ENCODE data around the gene DNASE2. TPM values are rescaled to one million over a fixed set of nuclear protein-coding genes. Genes with fewer than 3 reads are reported as not detected.

The DNASE2 gene
- total RNA-seq, 1 experiment from 2014 or later, result 16.4 TPM

DNA sequence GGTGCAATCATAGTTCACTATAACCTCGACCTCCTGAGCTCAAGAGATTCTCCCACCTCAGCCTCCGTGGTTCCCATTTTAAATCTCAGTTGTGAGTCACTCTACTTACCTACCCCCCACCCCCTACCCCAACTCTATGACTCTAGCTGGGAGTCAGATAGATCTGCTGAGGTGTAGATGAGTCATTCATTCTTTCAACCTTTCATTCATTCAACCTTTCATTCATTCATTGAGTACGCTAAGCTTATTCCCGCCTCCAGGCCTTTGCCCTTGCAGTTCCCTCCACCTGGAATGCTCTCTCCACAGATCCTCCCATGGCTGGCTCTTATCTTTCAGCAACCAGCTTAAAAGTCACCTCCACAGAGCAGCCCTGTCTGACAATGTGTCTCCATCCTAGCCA, 44.0 kb downstream of the DNASE2 start:
- no peak for DNase-seq
- Histone ChIP-seq H3K4me3 (no peak overlapping the region), H3K4me1 (no peaks in the 10 kb centered on the region), H3K36me3 (no peaks in the 10 kb centered on the region), H3K9me3 (replicated peaks) (no peaks in the 10 kb centered on the region), H3K27me3 (peaks cover 30% of the 10 kb centered on the region), H3K27ac (no peak overlapping the region)

DNA sequence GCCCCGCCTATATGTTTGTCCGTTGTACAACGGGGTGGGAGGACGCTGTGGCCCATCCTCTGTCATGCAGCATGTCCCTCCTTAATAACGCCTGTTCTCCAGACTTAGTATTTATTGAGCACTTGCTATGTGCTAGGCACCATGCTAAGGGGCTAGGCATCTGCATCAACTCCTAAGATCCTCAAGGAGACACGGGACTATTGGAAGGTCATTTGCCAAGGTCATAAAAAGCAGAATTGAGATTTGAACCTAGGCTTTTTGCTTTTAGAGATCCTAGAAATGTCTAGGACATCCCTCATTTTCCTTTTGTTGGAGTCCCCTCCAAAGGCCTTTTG, 44.8 kb downstream of the DNASE2 start:
- H3K4me3 ChIP-seq, result no peak overlapping the region
- no peaks in the 10 kb centered on the region for H3K9me3 ChIP-seq (replicated peaks)
- no peaks in the 10 kb centered on the region for H3K36me3 ChIP-seq
- no peak overlapping the region for H3K27ac ChIP-seq
- peaks cover 30% of the 10 kb centered on the region for H3K27me3 ChIP-seq
- H3K4me1 ChIP-seq, result no peaks in the 10 kb centered on the region
- DNase-seq, result no peak

- peak; percentile 50 to 64 for DNase-seq
- Histone ChIP-seq H3K27ac (no peak overlapping the region), H3K36me3 (no peaks in the 10 kb centered on the region), H3K9me3 (replicated peaks) (no peaks in the 10 kb centered on the region), H3K27me3 (peaks cover 30% of the 10 kb centered on the region), H3K4me1 (no peaks in the 10 kb centered on the region), H3K4me3 (no peak overlapping the region)
Measured at GRCh38 chr19:12834976-12835757, 46.1 kb downstream of the DNASE2 start.

GRCh38 chr19:12834566-12834943, 46.7 kb downstream of the DNASE2 start, which contains the start of gene RTBDN:
RTBDN (minus strand) TSS chr19:12834579; CDS start chr19:12829979, 4,600 bp downstream.
- H3K27me3 ChIP-seq, result peaks cover 29% of the 10 kb centered on the region
- no peaks in the 10 kb centered on the region for H3K4me1 ChIP-seq
- no peaks in the 10 kb centered on the region for H3K9me3 ChIP-seq (replicated peaks)
- H3K36me3 ChIP-seq, result no peaks in the 10 kb centered on the region
- peak within 1 kb of the TSS; percentile 71 for H3K4me3 ChIP-seq
- no peak for DNase-seq
- H3K27ac ChIP-seq, result no peak within 1 kb of the TSS

- peaks cover 25% of the 10 kb centered on the region for H3K27me3 ChIP-seq
- no peaks in the 10 kb centered on the region for H3K4me1 ChIP-seq
- H3K4me3 ChIP-seq, result peak overlapping the region; percentile 71
- no peaks in the 10 kb centered on the region for H3K9me3 ChIP-seq (replicated peaks)
- H3K27ac ChIP-seq, result no peak overlapping the region
- DNase-seq, result peak; percentile 66 to 75
- no peaks in the 10 kb centered on the region for H3K36me3 ChIP-seq
Measured at GRCh38 chr19:12833738-12834565, 47.3 kb downstream of the DNASE2 start.

DNA sequence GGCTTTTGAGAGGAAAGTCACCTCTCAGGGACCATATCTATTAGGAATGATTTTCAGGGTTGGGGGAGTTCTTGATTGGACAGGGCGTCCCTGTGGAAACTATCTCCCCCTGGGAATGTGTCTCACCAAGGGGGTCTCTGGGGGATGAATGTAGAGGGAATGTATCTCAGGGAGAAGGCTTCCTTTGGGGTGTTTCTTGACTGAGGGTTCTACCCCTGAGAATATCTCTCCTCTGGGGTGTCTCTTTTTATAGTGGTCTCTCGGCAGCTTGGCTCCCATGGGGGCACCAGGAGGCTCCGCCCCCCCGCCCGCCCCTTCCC, 47.9 kb downstream of the DNASE2 start:
- H3K27me3 ChIP-seq, result peaks cover 25% of the 10 kb centered on the region
- DNase-seq, result no peak
- H3K27ac ChIP-seq, result no peak overlapping the region

DNA sequence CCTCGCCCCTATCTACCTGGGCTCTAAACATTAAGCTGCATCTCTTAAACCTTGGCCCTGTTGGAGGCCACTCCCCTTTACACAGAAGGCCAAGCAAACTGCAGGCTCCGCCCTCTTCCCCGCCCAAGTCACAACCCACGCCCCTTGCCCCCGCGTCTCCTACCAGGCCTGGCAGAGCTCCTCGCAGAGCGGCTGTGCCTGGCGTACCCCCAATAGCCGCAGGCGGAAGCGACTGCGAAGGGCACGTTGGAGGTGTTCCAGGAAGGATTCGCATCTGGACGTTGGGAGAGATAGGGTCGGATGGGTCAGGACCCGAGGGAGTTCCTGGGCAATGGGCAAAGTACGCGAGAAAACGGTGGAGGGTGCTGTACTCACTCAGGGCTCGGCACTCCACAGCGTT, 52.8 kb downstream of the DNASE2 start:
- Histone ChIP-seq H3K4me1 (no peaks in the 10 kb centered on the region), H3K27me3 (no peaks in the 10 kb centered on the region), H3K9me3 (replicated peaks) (no peaks in the 10 kb centered on the region), H3K4me3 (peak overlapping the region; percentile 20; the same call in 1 of the 2 replicates), H3K27ac (no peak overlapping the region), H3K36me3 (no peaks in the 10 kb centered on the region)
- peak; percentile 77 to 78 for DNase-seq

More for the DNA sequence above, 47.9 kb downstream of the DNASE2 start:
- no peaks in the 10 kb centered on the region for H3K36me3 ChIP-seq
- H3K9me3 ChIP-seq (replicated peaks), result no peaks in the 10 kb centered on the region
- no peaks in the 10 kb centered on the region for H3K4me1 ChIP-seq
- peak overlapping the region; percentile 31 for H3K4me3 ChIP-seq

DNA sequence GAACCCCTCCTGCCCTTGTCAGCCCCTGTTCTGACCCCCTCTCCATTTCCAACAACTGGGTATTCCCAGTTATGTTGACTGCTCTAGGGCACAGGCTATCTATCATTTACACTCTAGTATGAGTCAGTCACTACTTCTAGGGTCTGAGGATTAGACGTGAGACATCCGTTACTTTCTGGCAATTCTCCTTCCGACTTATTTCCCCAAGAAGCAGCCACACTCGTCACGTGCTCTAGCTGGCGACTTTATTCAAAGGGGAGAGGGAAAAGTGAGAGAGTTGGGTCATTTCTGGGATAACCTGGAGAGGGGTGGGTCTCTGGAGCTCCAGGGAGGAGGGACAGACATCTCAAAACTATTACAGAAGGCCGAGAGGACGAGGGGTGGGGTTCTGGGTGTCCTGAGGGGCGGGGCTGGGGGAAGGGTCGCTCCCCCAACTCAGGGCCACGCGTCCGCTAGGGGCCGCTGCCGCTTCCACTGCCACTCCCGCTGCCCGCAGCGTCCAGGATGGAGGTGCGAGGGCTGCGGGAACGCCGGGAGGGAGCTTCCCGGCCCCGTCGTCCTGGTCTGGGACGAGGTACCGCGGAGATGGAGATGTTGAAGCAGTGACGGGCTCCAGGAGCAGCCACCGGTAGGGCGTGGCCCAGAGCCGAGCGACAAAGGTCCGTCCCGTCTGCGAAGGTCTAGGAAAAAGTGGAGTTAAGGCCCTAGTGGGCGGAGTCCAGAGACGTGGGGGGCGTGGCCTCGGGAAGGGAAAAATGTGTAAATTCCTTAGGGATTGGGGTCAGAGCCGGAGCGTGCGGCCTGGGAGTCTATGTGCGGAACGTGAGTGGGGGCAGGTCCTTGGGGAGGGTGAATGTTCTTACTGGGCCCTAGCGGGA, 55.8 kb downstream of the DNASE2 start:
- no peaks in the 10 kb centered on the region for H3K9me3 ChIP-seq (replicated peaks)
- no peaks in the 10 kb centered on the region for H3K36me3 ChIP-seq
- no peaks in the 10 kb centered on the region for H3K27me3 ChIP-seq
- H3K4me3 ChIP-seq, result no peak overlapping the region
- DNase-seq, result no peak
- no peaks in the 10 kb centered on the region for H3K4me1 ChIP-seq
- no peak overlapping the region for H3K27ac ChIP-seq

Other genes starting within 250 kb of the DNASE2 start
- 31.4 and 34.6 TPM in 2 replicates for gene MAN2B1, start 214.7 kb downstream of the DNASE2 start, total RNA-seq (2014; rRNA removed; shearing (Covaris generic))
- gene WDR83, start 214.6 kb downstream of the DNASE2 start, total RNA-seq (2014; rRNA removed; shearing (Covaris generic)), result 11.4 and 11.9 TPM in 2 replicates
- 116 and 128 TPM in 2 replicates for gene DHPS, start 199.6 kb downstream of the DNASE2 start, total RNA-seq (2014; rRNA removed; shearing (Covaris generic))
- gene GNG14, start 193.5 kb downstream of the DNASE2 start, total RNA-seq (2014; rRNA removed; shearing (Covaris generic)), result 1.8 TPM in 1 of 2 replicates, not detected in the other
- 7.8 and 8.3 TPM in 2 replicates for gene FBXW9, start 184.8 kb downstream of the DNASE2 start, total RNA-seq (2014; rRNA removed; shearing (Covaris generic))
- gene TNPO2, start 157.5 kb downstream of the DNASE2 start, total RNA-seq (2014; rRNA removed; shearing (Covaris generic)), result 72.4 and 80.9 TPM in 2 replicates
- gene TRIR, start 146.8 kb downstream of the DNASE2 start, total RNA-seq (2014; rRNA removed; shearing (Covaris generic)), result 431 and 462 TPM in 2 replicates
- gene GET3, start 144.0 kb downstream of the DNASE2 start, total RNA-seq (2014; rRNA removed; shearing (Covaris generic)), result 79.5 and 87.1 TPM in 2 replicates
- gene BEST2, start 129.7 kb downstream of the DNASE2 start, total RNA-seq (2014; rRNA removed; shearing (Covaris generic)), result 0.04 and 0.10 TPM in 2 replicates
- 14.1 and 19.0 TPM in 2 replicates for gene HOOK2, start 105.9 kb downstream of the DNASE2 start, total RNA-seq (2014; rRNA removed; shearing (Covaris generic))
- 34.8 and 39.7 TPM in 2 replicates for gene JUNB, start 90.0 kb downstream of the DNASE2 start, total RNA-seq (2014; rRNA removed; shearing (Covaris generic))
- gene PRDX2, start 79.6 kb downstream of the DNASE2 start, total RNA-seq (2014; rRNA removed; shearing (Covaris generic)), result 55.9 and 64.6 TPM in 2 replicates
- not detected in 2 replicates for gene THSD8, start 79.4 kb downstream of the DNASE2 start, total RNA-seq (2014; rRNA removed; shearing (Covaris generic))
- 92.4 and 99.0 TPM in 2 replicates for gene RNASEH2A, start 74.9 kb downstream of the DNASE2 start, total RNA-seq (2014; rRNA removed; shearing (Covaris generic))
- 0.45 TPM in 1 of 2 replicates, not detected in the other for gene RTBDN, start 46.9 kb downstream of the DNASE2 start, total RNA-seq (2014; rRNA removed; shearing (Covaris generic))
- gene MAST1, start 42.9 kb downstream of the DNASE2 start, total RNA-seq (2014; rRNA removed; shearing (Covaris generic)), result 4.3 and 5.6 TPM in 2 replicates
- gene KLF1, start 5.8 kb upstream of the DNASE2 start, total RNA-seq (2014; rRNA removed; shearing (Covaris generic)), result 0.06 TPM in 1 of 2 replicates, not detected in the other
- gene GCDH, start 9.7 kb upstream of the DNASE2 start, total RNA-seq (2014; rRNA removed; shearing (Covaris generic)), result 29.7 and 33.6 TPM in 2 replicates
- 0.24 TPM in 1 of 2 replicates, not detected in the other for gene SYCE2, start 37.8 kb upstream of the DNASE2 start, total RNA-seq (2014; rRNA removed; shearing (Covaris generic))
- 65.8 and 77.3 TPM in 2 replicates for gene FARSA, start 52.3 kb upstream of the DNASE2 start, total RNA-seq (2014; rRNA removed; shearing (Covaris generic))
- 940 and 960 TPM in 2 replicates for gene CALR, start 57.2 kb upstream of the DNASE2 start, total RNA-seq (2014; rRNA removed; shearing (Covaris generic))
- 129 and 131 TPM in 2 replicates for gene RAD23A, start 64.4 kb upstream of the DNASE2 start, total RNA-seq (2014; rRNA removed; shearing (Covaris generic))
- 59.9 and 71.5 TPM in 2 replicates for gene GADD45GIP1, start 75.8 kb upstream of the DNASE2 start, total RNA-seq (2014; rRNA removed; shearing (Covaris generic))
- gene DAND5, start 88.1 kb upstream of the DNASE2 start, total RNA-seq (2014; rRNA removed; shearing (Covaris generic)), result not detected in 2 replicates
- gene NFIX, start 114.0 kb upstream of the DNASE2 start, total RNA-seq (2014; rRNA removed; shearing (Covaris generic)), result 20.2 and 22.4 TPM in 2 replicates
- gene LYL1, start 221.4 kb upstream of the DNASE2 start, total RNA-seq (2014; rRNA removed; shearing (Covaris generic)), result 0.08 TPM in 1 of 2 replicates, not detected in the other
- 54.1 and 59.0 TPM in 2 replicates for gene TRMT1, start 235.3 kb upstream of the DNASE2 start, total RNA-seq (2014; rRNA removed; shearing (Covaris generic))
- 103 and 105 TPM in 2 replicates for gene NACC1, start 236.8 kb upstream of the DNASE2 start, total RNA-seq (2014; rRNA removed; shearing (Covaris generic))